Measurements from ENCODE around the gene CCDC148.

GRCh38 chr2:158131483-158131912, 325.1 kb downstream of the CCDC148 start:
- no peak for TF ChIP-seq ZNF768 (tag by site-specific recombination; IDR thresholded peaks at IDR 0.05)
- no peak for TF ChIP-seq ZNF133 (tag by site-specific recombination; IDR thresholded peaks at IDR 0.05)
- no peak for TF ChIP-seq CTCF (tag by site-specific recombination; IDR thresholded peaks at IDR 0.05)
- no peak for TF ChIP-seq ZEB2 (tag by site-specific recombination; IDR thresholded peaks at IDR 0.05)
- TF ChIP-seq KLF1 (tag by site-specific recombination; IDR thresholded peaks at IDR 0.05), result no peak
- TF ChIP-seq YY2 (tag by site-specific recombination; IDR thresholded peaks at IDR 0.05), result no peak
- TF ChIP-seq ZNF792 (tag by site-specific recombination; IDR thresholded peaks at IDR 0.05), result no peak
- TF ChIP-seq ZNF146 (tag by site-specific recombination; IDR thresholded peaks at IDR 0.05), result no peak
- no peak for TF ChIP-seq ZBTB8A (tag by site-specific recombination; IDR thresholded peaks at IDR 0.05)
- TF ChIP-seq KLF9 (tag by site-specific recombination; IDR thresholded peaks at IDR 0.05; ENCODE audit: low read depth), result no peak
